Measurements from ENCODE around the gene DMRT1.

GRCh38 chr9:950139-950538 lies 108.6 kb downstream of the DMRT1 start:
- TF ChIP-seq PRDM15 (CRISPR knock-in tag; IDR thresholded peaks at IDR 0.05) (no peak), MXD4 (CRISPR knock-in tag; IDR thresholded peaks at IDR 0.05; ENCODE audit: borderline replicate concordance) (no peak), CTCF (IDR thresholded peaks at IDR 0.05) (no peak), ZNF232 (CRISPR knock-in tag; IDR thresholded peaks at IDR 0.05) (no peak), ATF3 (CRISPR knock-in tag; conservative IDR thresholded peaks at IDR 0.05) (no peak)
- TF ChIP-seq, protein P1, sequence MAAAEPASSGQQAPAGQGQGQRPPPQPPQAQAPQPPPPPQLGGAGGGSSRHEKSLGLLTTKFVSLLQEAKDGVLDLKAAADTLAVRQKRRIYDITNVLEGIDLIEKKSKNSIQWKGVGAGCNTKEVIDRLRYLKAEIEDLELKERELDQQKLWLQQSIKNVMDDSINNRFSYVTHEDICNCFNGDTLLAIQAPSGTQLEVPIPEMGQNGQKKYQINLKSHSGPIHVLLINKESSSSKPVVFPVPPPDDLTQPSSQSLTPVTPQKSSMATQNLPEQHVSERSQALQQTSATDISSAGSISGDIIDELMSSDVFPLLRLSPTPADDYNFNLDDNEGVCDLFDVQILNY (CRISPR knock-in tag; IDR thresholded peaks at IDR 0.05) = no peak
